Endodermal cell (in vitro differentiated cells): ENCODE measurements around the gene RAB7A. TPM values are rescaled to one million over a fixed set of nuclear protein-coding genes. Genes with fewer than 3 reads are reported as not detected.

Experiments used
- DNase-seq: peaks from one replicate; pipeline ENCODE4 v3.0.0-alpha.2; 2017
- H3K27ac ChIP-seq: 2 replicates; pipeline ENCODE4 v1.5.1; 2013; ENCODE audit warnings: mild to moderate bottlenecking, low read depth, low read length, moderate library complexity
- H3K27me3 ChIP-seq: 2 replicates; pipeline ENCODE4 v1.6.1; 2013; ENCODE audit warnings: mild to moderate bottlenecking, low read length, moderate library complexity; ENCODE audit not compliant: insufficient read depth, control insufficient read depth, poor library complexity, severe bottlenecking
- H3K36me3 ChIP-seq: 2 replicates; pipeline ENCODE4 v1.7.0; 2013; ENCODE audit warnings: mild to moderate bottlenecking, low read length, moderate library complexity; ENCODE audit not compliant: control insufficient read depth, insufficient read depth
- H3K4me1 ChIP-seq: one replicate; pipeline ENCODE4 v1.7.0; 2013; ENCODE audit warnings: low read length; ENCODE audit not compliant: control insufficient read depth, insufficient read depth
- H3K4me3 ChIP-seq: 2 replicates; pipeline ENCODE4 v1.5.1; 2013; ENCODE audit warnings: mild to moderate bottlenecking, low read length, moderate library complexity
- H3K9ac ChIP-seq: 2 replicates; pipeline ENCODE4 v1.6.1; 2013; ENCODE audit warnings: mild to moderate bottlenecking, low read length, moderate library complexity; ENCODE audit not compliant: poor library complexity, severe bottlenecking; ENCODE audit errors: extremely low read depth
- H3K9me3 ChIP-seq: 2 replicates; pipeline ENCODE4 v1.6.1; 2013; ENCODE audit warnings: mild to moderate bottlenecking, low read length, moderate library complexity; ENCODE audit not compliant: control insufficient read depth
- H3K27ac Mint-ChIP-seq: 2 replicates; pipeline ENCODE4 v1.8.0; 2020; ENCODE audit warnings: mixed read lengths
- H3K27me3 Mint-ChIP-seq: 2 replicates; pipeline ENCODE4 v1.8.0; 2021; ENCODE audit warnings: mild to moderate bottlenecking, mixed read lengths; ENCODE audit not compliant: insufficient read depth
- H3K36me3 Mint-ChIP-seq: 2 replicates; pipeline ENCODE4 v1.8.0; 2020; ENCODE audit warnings: low read depth, mixed read lengths
- H3K4me1 Mint-ChIP-seq: 2 replicates; pipeline ENCODE4 v1.8.0; 2020; ENCODE audit warnings: mixed read lengths
- H3K4me3 Mint-ChIP-seq: 2 replicates; pipeline ENCODE4 v1.8.0; 2020; ENCODE audit warnings: mild to moderate bottlenecking, moderate library complexity, mixed read lengths
- H3K9me3 Mint-ChIP-seq: 2 replicates; pipeline ENCODE4 v1.8.0; 2020; ENCODE audit warnings: mild to moderate bottlenecking, mixed read lengths
- WGBS, 2 experiments: methylation state at CpG; one replicate each; pipeline versions ENCODE4 v1.1.5 to v1.1.7; 2013; ENCODE audit warnings: missing lambda C conversion rate in 2 of 2, mixed read lengths in 1 of 2; ENCODE audit not compliant: insufficient coverage in 1 of 2, insufficient read length in 1 of 2; 5-methylcytosine and 5-hydroxymethylcytosine counted together
- total RNA-seq, 2 donors: library from RNA; stranded (reverse); fragmentation: NEBNext Ultra II Directional in 1 of 2; extraction: Animal tissue kit (Norgen Biotek cat#: 25700) in 1 of 2; gene quantifications; 2 replicates in 1 of 2; 3 replicates in 1 of 2; pipeline ENCODE4 v1.2.1, GENCODE V29; 2021
- TF ChIP-seq, protein P1 (sequence below): fragments of 200-600 bp; sonication (generic); conservative IDR thresholded peaks from 2 replicates; pipeline ENCODE4 v1.5.0; 2021; ENCODE audit warnings: antibody characterized with exemption, mild to moderate bottlenecking

Gene RAB7A
- total RNA-seq, 2 donors from 2014 or later: 166 to 194 TPM

DNA sequence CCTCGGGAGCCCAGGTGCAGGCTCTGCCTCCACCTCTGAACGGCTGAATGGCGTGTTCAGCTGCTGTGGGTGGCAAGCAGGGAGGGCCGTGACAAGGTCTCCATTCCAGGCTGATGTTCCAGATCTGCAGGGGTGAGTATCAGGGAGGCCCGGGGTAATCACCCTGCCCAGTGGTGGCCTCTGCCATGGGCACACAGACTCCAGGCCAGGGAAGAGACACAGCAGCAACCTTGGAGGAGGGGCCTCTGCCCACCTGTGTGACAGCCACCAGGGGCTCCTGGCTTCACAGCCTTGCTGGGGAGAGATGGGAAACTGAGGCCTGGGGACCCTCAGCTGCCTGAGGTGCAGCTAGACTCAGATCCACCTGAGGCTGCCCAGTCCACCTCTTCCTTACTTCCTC is 127.8 kb downstream of the RAB7A start:
- Mint-ChIP-seq H3K27me3 (no peaks in the 10 kb centered on the region), H3K4me1 (peaks cover 4% of the 10 kb centered on the region), H3K9me3 (peaks cover 57% of the 10 kb centered on the region), H3K27ac (no peak overlapping the region), H3K36me3 (peaks cover 35% of the 10 kb centered on the region), H3K4me3 (no peak overlapping the region)
- no peak overlapping the region for H3K9ac ChIP-seq
- H3K9me3 ChIP-seq: peaks cover 52% of the 10 kb centered on the region
- no peak overlapping the region for H3K4me3 ChIP-seq
- WGBS, 2 experiments: 92 to 96% methylated on average over 5 of the region's 5 CpGs
- H3K36me3 ChIP-seq: peaks cover 43% of the 10 kb centered on the region
- no peaks in the 10 kb centered on the region for H3K4me1 ChIP-seq
- no peak for DNase-seq
- TF ChIP-seq, protein P1, sequence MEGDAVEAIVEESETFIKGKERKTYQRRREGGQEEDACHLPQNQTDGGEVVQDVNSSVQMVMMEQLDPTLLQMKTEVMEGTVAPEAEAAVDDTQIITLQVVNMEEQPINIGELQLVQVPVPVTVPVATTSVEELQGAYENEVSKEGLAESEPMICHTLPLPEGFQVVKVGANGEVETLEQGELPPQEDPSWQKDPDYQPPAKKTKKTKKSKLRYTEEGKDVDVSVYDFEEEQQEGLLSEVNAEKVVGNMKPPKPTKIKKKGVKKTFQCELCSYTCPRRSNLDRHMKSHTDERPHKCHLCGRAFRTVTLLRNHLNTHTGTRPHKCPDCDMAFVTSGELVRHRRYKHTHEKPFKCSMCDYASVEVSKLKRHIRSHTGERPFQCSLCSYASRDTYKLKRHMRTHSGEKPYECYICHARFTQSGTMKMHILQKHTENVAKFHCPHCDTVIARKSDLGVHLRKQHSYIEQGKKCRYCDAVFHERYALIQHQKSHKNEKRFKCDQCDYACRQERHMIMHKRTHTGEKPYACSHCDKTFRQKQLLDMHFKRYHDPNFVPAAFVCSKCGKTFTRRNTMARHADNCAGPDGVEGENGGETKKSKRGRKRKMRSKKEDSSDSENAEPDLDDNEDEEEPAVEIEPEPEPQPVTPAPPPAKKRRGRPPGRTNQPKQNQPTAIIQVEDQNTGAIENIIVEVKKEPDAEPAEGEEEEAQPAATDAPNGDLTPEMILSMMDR: no peak
- H3K27ac ChIP-seq: no peak overlapping the region
- no peaks in the 10 kb centered on the region for H3K27me3 ChIP-seq

DNA sequence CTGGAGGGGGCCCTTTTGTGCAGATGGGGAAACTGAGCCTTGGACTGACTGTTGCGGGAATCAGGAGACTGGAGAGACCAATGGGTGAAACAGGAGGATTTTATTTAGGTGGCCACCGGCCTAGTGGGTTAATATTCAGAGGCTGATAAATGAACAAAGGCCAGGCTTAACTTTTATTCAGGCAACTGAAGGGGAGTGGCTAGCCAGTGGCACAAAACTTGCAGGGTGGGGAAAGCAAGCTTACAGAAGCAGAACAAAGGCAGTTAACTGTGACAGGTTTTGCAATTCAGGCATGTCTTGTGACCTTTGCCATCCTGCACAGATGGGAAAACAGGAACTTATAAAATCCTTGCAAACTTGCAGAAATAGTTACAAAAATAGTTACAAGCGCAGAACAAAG is 128.5 kb downstream of the RAB7A start:
- Histone ChIP-seq H3K9me3 (peaks cover 59% of the 10 kb centered on the region), H3K27ac (no peak overlapping the region), H3K4me1 (no peaks in the 10 kb centered on the region), H3K36me3 (peaks cover 41% of the 10 kb centered on the region), H3K27me3 (no peaks in the 10 kb centered on the region), H3K9ac (no peak overlapping the region), H3K4me3 (no peak overlapping the region)
- 95 to 96% methylated on average over 3 of the region's 3 CpGs for WGBS, 2 experiments
- no peak overlapping the region for H3K4me3 Mint-ChIP-seq
- peaks cover 4% of the 10 kb centered on the region for H3K4me1 Mint-ChIP-seq
- H3K36me3 Mint-ChIP-seq: peaks cover 40% of the 10 kb centered on the region
- H3K27ac Mint-ChIP-seq: no peak overlapping the region
- TF ChIP-seq, protein P1: no peak
- no peak for DNase-seq
- H3K9me3 Mint-ChIP-seq: peaks cover 63% of the 10 kb centered on the region
- no peaks in the 10 kb centered on the region for H3K27me3 Mint-ChIP-seq

DNA sequence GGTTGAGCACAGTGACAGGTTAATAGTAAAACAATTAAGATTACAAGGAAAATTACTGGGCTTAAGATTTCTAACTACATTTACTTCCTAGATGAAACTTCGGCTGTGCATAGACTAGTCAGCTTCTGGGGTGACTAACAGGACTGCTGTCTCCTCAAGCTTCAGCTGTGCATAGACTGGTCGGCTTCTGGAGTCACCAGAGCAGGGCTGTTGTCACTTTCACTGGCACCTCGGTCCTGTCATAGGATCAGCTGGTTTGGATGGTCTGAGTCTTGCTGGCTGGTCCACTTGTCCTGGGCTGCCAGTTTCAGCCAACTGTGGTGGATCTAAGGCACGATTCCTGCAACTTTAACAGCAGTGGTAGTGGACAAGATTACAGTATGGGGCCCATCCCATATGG is 129.6 kb downstream of the RAB7A start:
- Histone ChIP-seq H3K36me3 (peaks cover 49% of the 10 kb centered on the region), H3K4me3 (no peak overlapping the region), H3K27ac (no peak overlapping the region), H3K4me1 (no peaks in the 10 kb centered on the region), H3K9ac (no peak overlapping the region), H3K9me3 (peaks cover 70% of the 10 kb centered on the region), H3K27me3 (no peaks in the 10 kb centered on the region)
- Mint-ChIP-seq H3K27ac (no peak overlapping the region), H3K9me3 (peaks cover 74% of the 10 kb centered on the region), H3K27me3 (no peaks in the 10 kb centered on the region), H3K4me1 (no peaks in the 10 kb centered on the region), H3K4me3 (no peak overlapping the region), H3K36me3 (peaks cover 48% of the 10 kb centered on the region)
- 78 to 82% methylated on average over 3 to 4 of the region's 4 CpGs for WGBS, 2 experiments
- TF ChIP-seq, protein P1: no peak
- DNase-seq: no peak
